HG02623 (cell line): Measurements from ENCODE around the gene CD40.

Source experiments
- ATAC-seq: cut with Tn5 transposase; IDR thresholded peaks from one replicate; pipeline ENCODE4 v1.9.1; 2021; ENCODE audit warnings: moderate library complexity; ENCODE audit not compliant: unreplicated experiment

CD40 gene

DNA sequence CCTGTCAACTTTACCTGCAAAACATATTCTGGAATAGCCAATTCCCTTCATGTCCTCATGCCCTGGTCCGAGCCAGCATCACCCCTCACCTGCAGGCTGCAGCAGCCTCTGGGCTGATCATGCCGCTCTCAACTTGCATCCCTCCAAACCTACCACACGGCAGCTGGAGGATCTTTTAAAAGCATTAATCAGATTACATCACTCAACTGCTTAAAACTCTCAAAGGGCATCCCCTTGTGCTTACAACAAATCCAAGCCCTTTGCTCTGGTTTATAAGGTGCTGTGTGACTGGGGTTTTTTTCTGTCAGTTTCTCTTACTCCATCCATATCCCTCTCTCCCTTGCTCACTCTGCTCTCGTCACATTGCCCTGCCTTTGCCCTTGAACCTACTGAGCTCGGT, 24.0 kb downstream of the CD40 start:
- no peak for ATAC-seq

GRCh38 chr20:46144432-46145025, 26.4 kb downstream of the CD40 start:
- ATAC-seq: no peak

DNA sequence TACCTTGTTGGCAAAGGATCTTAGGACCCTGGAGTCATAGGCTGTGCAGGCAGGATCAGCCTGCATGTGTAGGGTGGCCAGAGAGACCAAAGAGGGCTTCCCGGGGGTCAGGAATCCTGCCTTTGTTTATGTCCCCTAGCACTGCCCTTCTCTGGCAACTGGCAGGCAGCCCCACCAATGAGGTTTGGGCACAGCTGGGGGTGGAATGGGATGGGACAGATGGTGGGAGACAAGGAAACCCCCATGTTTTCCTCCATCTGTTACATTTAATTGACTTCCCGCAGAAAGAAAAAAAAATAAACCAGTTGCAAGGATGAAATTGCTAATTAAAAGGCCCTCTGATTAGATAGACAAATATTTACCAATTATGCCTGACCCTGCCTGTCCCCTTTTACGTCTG, 27.6 kb downstream of the CD40 start:
- ATAC-seq: no peak

DNA sequence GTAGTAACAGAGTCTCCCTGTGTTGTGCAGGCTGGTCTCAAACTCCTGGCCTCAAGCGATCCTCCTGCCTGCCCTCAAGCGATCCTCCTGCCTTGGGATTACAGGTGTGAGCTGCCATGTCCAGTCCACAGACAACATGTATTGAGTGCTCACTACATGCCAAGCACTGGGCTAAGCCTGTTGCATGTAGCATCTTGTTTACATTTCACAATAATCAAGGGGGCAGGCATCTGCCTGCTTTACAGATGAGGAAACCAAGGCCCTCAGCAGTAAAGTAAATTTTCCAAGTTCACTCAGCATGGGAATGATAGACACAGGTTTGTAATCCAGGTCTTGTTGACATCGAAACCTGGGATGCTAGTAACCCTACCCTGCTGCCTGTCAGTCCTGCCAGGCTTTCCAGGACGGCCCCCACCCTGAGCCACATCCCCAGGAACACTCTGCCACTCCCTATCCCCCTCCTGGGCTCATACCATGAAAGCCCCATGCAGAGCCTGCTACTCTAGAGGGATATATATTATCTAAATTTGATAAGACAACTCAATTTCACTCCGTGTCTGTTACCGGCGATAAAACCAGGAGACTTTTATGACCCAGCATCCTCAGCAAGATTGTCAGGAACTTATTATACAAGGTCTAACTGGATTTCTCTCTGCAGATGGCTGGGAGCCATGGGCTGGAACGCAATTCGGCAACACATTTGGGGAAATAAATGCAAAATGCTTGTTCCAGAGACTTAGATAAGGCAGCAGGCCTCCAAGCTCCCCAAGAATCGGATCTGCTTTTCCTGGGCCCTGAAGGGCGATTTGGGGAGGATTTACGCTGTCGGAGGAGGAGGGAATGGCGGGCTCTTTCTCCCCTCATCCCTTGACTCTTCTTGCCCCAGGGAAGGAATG, 30.4 kb downstream of the CD40 start:
- ATAC-seq: no peak

DNA sequence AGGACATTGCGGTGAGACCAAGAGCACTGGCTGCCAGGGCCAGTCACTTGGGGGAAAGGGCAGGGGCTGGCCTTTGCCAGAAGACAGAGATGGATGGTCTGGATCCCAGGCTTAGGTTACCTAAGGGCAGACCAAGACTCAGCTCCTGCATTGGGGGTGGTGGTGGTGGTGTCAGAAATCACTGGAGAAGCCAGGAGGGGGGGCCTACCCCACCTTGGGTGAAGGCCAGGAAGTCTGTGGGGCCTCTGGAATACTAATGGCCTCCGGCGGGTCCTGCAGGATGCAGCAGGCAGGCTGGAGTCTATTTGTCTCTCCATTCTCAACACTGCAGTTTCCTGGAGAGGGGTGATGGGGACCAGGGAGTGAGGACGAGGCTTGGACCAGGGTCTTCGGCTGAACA, 32.8 kb downstream of the CD40 start:
- no peak for ATAC-seq

DNA sequence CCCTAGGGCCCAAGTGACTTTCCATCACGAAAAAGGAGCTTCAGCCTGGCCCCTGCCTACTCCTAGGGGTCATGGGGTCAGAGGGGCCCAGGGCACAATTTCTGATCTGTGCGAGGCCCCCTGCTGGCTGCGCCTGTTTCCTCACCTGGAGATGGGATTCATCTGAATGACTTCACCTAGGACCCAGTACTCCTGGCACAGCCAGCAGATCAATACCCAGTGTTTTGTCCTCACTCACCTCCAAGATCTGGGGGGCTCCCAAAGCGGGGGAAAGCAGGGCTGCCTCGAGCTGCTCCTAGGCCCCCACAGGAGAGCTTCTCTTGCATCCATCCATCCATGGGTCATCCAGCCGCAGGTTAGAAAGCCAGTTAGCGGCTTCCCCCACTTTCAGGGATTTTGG, 33.8 kb downstream of the CD40 start:
- ATAC-seq: no peak

DNA sequence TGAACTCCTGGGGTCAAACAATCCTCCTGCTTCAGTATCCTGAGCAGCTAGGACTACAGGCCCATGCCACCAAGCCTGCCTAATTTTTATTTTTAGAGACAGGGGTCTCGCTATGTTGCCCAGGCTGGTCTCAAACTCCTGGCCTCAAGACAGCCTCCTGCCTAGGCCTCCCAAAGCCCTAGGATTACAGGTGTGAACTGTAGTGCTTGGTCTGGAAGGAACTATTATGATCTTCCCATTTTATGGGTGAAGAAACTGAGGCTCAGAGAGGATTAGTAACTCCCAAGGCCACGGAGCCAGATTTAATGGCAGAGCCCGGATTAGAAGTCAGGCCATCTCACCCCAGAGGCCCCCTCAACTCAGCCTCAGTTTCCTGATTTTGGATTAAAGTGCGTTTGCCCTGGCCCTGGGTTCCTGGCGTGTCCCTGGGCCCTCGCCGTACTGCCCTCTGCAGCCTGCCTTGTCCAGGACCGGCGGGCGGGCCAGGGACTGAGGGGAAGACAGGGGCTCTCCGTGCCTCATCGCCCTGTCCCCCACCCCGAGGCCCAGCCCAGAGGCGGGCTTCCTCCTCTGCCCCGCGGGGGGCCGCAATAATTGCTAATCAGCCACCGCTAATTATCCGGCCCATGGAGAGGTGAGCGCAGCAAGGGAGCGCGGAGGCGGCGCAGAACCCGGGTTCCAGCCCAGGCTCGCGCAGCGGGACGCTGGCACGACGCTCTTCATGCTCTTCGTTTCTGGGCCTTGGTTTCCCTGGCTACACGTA, 34.9 kb downstream of the CD40 start:
- no peak for ATAC-seq

DNA sequence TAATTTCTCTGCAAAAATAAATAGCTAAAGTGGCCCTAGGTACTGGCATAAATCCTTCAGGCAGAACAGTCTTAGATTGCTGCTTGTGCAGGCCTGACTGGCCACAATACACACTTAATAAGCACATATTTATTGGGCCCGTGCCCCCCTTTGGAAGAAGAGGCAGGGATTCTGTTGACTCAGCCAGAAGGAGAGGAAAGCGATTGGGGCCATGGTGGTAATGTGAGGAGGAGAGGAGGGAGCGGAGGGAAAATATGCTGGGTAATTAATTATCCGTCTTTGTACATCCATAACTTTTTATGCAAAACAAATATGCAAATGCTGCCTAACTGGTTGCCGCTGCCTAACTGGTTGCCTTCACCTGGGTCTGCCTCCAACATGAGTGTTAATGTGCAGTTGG, 36.2 kb downstream of the CD40 start:
- no peak for ATAC-seq

DNA sequence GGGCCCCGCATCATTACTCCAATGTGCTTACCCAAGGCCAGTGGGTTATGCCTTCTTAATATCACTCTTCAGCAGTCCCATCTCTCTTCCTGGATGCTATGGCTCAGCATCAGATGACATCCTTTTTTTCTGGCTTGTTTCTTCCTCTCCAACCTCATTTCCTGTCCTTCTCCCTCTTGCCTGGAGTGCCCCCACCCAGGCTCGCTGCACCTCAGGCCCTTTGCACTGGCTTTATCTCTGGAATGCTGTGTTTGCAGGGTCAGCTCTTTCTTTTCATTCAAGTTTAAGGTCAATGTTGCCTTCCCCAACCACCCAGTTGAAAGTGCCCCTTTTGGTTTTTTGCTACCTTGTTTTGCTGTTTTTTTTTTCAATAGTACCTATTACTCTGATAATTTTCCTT, 36.7 kb downstream of the CD40 start:
- ATAC-seq: no peak

GRCh38 chr20:46156065-46156464, 38.0 kb downstream of the CD40 start:
- no peak for ATAC-seq

DNA sequence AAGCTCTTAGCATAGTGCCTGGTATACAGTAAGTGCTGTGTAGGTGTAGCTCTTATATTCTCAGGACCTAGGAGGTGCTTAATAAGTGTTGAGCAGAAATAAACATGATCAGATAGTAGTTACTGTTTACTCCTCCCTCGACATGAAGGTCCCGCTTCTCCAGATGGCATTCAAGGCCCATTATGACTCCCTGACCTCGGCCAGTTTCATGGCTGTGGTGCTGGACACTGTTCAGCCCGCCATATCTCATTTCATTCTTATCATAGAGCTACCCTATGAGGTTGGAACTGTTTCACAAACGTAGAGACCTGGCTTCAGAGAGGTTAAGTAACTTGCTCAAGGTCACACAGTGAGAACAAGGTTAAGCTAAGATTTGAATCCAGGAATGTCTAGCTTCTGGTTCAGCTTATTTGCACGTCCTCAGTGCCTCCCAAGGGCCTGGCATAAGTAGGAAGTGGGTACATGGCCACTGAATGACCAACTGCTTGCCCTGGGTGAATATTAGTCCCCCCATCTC, 39.0 kb downstream of the CD40 start:
- ATAC-seq: no peak

DNA sequence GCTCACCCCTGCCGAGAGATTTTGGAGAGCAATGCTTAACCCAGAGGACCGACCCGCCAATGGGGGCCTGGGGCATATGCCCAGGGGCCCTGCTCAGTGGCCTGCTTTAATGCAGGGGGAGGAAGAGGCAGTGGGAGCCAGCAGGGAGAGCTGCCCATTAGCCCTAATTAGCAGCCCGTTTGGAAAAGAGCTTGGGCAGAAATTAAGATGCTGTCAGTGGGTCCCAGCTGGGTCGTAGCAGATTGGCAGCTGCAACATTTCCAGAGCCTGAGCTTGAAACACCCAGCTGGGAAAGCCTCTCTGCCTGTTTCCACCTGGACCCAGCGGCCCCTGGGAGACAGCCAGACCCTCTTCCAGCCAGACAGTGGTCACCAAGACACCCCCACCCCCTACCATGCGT, 39.5 kb downstream of the CD40 start:
- no peak for ATAC-seq

DNA sequence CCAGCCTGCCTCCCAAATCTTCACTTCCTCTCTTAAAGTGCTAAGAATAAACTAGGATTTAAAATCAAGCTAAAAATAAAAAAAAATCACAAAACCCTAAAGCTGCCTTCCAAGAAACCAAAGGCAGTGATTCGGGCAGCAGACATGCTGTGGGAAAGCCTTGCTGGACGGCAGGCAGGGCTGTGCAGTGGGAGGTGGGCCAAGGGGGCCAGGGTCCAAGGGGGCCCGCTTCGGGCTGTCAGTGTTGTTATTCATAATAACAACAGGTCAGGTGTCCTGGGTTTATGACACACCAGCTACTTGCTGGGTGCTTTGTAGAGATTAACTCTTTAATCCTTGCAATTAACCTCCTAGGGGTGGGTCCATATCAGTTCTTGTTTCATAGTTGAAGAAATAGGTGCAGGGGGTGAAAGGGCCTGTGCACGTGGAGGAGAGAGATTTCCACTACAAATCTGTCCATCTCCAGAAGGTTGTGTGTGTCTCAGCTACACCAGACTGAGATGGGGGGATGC, 40.4 kb downstream of the CD40 start:
- no peak for ATAC-seq

DNA sequence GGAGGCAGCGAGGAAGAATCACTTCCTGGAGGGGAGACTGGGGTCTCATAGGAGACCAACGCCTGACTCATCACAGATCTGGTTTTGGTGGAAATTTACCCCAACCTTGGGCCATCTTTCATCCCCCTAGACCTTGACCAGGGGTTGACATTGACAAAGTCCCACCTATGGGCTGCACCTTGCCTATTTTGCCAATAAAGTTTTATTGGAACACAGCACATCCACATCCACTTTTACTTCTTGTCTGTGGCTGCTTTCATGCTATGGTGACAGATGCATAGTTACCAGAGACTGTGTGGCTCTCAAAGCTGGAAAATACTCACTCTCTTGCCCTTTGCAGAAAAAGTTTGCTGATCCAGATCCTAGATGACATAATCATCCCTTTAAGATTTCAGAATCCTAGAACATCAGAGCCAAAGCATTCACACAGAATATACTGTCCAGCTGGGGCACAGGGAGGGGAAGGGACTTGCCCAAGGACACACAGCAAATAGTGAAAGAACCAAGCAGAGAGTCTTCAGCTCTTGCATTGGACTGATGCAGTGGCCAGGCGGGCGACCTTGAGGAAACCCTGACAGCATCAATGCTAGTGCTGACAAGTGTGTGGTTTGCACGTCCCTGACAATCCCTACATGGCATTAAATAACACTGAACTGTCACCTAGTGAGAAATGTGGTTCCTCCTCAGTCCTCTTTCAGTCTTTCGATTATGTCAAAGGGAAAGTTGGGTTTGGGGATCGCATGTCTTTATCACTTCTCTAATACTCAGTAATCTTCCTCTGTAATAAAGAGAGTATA, 41.2 kb downstream of the CD40 start:
- ATAC-seq: no peak

DNA sequence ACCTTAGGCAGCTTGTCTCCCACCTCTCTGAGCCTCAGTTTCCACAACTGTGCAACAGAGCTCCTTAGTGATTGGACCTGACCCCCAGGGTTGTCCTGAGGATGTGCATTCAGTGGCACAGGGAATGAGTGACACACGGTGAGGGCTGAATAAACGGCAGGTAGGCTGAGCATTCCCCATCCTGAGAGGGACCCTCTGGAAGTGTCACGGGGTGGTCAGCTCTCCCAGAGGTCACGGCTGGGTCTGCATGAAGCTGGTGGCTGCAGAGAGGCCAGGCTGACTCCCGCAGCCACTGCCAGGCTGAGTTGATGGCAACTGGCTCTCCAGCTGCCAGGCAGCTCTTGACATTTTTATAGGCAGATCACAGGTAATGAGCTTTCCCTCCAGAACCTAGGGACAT, 42.5 kb downstream of the CD40 start:
- ATAC-seq: no peak

DNA sequence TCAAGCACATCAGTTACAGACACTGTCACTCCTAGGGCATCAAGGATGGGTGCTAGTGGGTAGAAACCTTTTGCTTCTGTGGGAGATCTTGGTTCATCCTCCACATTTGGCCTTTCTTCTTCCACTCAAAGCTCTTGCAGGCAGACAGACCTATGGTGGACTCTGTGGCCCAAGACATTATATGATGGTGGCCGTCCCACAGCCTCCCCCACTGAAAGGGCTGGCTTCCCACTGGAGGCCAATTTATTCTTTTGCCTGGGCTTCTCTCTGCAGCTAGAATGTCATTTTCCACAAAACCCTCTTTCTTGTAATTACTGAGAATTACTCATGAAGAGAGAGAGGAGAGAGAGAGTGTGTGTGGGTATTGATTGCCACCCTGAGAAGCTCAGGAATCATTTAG, 43.8 kb downstream of the CD40 start:
- ATAC-seq: no peak

DNA sequence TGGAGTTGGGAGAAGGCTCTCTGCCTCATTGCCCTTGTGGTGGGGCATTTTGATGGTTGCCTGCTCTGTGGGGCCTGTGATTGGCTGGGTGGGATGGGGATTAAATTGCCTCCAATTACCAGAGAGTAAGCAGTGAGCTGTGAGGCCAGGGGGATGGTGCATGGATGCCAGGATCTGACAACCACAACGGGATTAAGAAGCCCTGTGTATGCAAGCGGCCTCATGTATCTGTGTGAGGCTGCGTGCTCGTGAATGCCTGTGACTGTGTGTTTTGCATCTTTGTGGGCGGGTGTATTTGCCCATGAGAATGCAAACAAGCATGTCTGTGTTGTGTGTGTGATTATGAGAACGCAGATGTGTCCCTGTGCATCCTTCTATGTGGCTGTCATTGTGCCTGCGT, 46.1 kb downstream of the CD40 start:
- no peak for ATAC-seq

- ATAC-seq: no peak
These were observed 49.0 kb downstream of the CD40 start for GRCh38 chr20:46167080-46167479.

DNA sequence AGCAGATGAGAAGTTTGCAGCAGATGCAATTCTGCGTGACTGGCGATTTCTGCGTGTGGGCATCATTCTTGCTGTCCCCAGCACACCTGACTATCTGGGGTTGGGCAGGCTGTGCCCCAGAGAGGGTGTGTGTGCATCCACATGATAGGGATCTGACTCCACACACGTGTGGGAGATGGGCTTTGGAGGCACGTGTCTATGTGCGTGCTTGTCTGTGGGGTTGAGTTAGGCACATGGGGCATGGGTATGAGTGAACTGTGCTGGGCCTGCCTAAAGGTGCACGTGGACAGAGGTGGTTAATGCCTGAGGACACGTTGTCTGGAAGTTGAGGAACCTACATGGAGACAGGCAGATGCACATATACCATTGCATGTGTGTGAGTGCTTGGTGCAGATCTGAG, 50.3 kb downstream of the CD40 start:
- no peak for ATAC-seq

DNA sequence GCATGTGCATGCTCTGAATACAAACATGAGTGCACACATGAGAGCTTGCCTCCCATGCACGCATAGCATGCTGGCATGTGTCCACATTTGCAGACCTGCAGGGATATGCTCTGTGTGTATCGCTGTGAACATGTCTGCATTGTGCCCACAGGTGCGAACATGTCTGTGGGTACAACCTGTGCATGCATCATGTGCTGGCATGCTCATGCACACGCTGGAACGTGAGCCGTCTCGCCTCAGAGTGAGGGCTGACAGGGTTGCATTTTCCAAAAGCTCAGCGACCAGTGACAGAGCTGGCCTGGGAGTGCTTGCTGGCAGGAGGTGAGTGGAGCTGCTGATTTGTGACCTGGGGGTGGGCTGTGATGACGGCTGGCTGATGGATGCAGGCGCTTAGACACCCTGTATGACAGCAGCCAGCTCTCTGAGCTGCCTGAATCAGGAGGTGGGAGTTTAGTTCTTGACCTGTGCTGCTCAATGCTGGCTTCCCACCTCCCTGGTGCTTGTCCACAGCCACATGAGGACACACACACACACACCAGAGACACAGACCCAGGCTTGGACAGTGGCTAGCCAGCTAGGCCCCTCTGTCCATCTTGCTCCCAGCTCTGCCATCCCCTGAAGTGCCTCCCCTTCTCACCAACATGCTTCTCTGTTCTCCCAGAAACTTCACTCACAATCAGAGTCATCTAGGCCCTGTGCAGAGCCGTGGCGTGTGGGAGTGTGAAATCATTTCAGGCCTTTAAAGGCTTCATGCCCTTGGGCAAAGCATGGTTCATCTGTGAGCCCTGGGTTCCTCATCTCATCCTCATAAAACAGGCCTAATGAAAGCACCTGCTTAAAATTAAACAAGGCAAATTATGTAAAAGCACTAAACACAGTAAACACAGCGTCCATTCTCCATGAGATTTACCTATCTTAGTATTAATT, 51.4 kb downstream of the CD40 start:
- no peak for ATAC-seq
